RWPE2 (cell line): ENCODE results near the gene FANK1.

Source experiments
- ATAC-seq: fragments of 200-7000 bp; cut with Tn5 transposase; 3 replicates; pipeline ENCODE4 v1.9.1; 2021; ENCODE audit warnings: low read depth
- DNase-seq: peaks from one replicate; pipeline ENCODE4 v3.0.0-alpha.2; 2020; ENCODE audit warnings: low spot score
- H3K27ac ChIP-seq: fragments of 450-650 bp; 2 replicates; pipeline ENCODE4 v1.5.1; 2017; ENCODE audit warnings: mild to moderate bottlenecking; ENCODE audit not compliant: poor library complexity, severe bottlenecking
- H3K27me3 ChIP-seq: fragments of 250-450 bp; sonication (Bioruptor Pico); 2 replicates; pipeline ENCODE4 v1.5.1; 2021; ENCODE audit warnings: mild to moderate bottlenecking, moderate library complexity; ENCODE audit not compliant: insufficient read depth, poor library complexity, severe bottlenecking
- H3K36me3 ChIP-seq: fragments of 250-450 bp; sonication (Bioruptor Pico); 2 replicates; pipeline ENCODE4 v1.5.1; 2020; ENCODE audit warnings: low read depth, mild to moderate bottlenecking, moderate library complexity
- H3K4me1 ChIP-seq: fragments of 250-450 bp; sonication (Bioruptor Pico); 2 replicates; pipeline ENCODE4 v1.5.1; 2021; ENCODE audit warnings: mild to moderate bottlenecking, moderate library complexity; ENCODE audit not compliant: insufficient read depth, poor library complexity, severe bottlenecking
- H3K4me3 ChIP-seq: fragments of 250-450 bp; sonication (Bioruptor Pico); 2 replicates; pipeline ENCODE4 v1.5.1; 2021; ENCODE audit warnings: mild to moderate bottlenecking, moderate library complexity; ENCODE audit not compliant: severe bottlenecking
- H3K9me3 ChIP-seq: fragments of 250-450 bp; sonication (Bioruptor Pico); 2 replicates; pipeline ENCODE4 v1.5.1; 2021; ENCODE audit warnings: mild to moderate bottlenecking, moderate library complexity; ENCODE audit not compliant: severe bottlenecking
- TF ChIP-seq, protein P1 (sequence below): fragments of 450-650 bp; IDR thresholded peaks from one replicate; pipeline ENCODE4 v1.5.1; 2017; ENCODE audit warnings: mild to moderate bottlenecking, moderate library complexity; ENCODE audit not compliant: poor library complexity, severe bottlenecking

FANK1 gene

DNA sequence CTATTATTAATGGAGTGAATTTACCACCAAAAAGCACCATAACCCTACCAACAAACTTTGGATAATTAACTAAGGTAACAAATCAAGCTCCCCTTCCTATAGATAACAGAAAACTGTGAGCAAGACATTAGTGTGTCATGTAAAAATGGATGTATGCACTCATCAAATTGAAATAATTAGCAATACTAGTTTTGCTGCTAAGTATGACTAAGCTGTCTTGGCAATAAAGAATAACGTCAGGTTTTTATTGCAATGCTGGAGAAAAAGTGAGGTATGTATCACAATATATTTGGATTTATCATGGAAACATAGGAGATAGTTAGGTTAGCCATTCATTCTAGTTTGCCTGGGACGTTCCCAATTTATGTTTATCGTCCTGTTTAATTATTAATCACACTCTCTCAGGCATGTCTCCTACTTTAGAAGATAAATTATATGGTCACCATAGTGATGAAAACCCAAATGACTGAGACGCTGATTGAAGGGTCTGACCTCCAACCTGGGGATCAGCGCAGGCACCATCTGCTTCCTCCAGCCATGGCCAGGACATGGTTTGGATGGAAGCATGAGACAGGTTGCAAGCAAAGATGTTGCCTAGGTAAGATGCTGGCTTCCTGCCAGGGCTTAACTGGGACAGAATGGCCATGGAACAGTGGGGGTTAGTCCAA is 125.6 kb downstream of the FANK1 start:
- Histone ChIP-seq H3K36me3 (no peaks in the 10 kb centered on the region), H3K4me1 (no peaks in the 10 kb centered on the region), H3K9me3 (no peaks in the 10 kb centered on the region), H3K4me3 (no peak overlapping the region), H3K27me3 (no peaks in the 10 kb centered on the region), H3K27ac (no peak overlapping the region)
- TF ChIP-seq, protein P1, sequence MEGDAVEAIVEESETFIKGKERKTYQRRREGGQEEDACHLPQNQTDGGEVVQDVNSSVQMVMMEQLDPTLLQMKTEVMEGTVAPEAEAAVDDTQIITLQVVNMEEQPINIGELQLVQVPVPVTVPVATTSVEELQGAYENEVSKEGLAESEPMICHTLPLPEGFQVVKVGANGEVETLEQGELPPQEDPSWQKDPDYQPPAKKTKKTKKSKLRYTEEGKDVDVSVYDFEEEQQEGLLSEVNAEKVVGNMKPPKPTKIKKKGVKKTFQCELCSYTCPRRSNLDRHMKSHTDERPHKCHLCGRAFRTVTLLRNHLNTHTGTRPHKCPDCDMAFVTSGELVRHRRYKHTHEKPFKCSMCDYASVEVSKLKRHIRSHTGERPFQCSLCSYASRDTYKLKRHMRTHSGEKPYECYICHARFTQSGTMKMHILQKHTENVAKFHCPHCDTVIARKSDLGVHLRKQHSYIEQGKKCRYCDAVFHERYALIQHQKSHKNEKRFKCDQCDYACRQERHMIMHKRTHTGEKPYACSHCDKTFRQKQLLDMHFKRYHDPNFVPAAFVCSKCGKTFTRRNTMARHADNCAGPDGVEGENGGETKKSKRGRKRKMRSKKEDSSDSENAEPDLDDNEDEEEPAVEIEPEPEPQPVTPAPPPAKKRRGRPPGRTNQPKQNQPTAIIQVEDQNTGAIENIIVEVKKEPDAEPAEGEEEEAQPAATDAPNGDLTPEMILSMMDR: no peak
- no peak for DNase-seq
- ATAC-seq: peak; percentile 21; the same call in 2 of the 3 replicates

GRCh38 chr10:126022841-126023240 is 126.5 kb downstream of the FANK1 start:
- no peak for ATAC-seq
- DNase-seq: no peak
- H3K4me1 ChIP-seq: no peaks in the 10 kb centered on the region
- TF ChIP-seq, protein P1: no peak
- no peak overlapping the region for H3K27ac ChIP-seq
- H3K4me3 ChIP-seq: no peak overlapping the region
- H3K36me3 ChIP-seq: no peaks in the 10 kb centered on the region
- H3K27me3 ChIP-seq: no peaks in the 10 kb centered on the region
- no peaks in the 10 kb centered on the region for H3K9me3 ChIP-seq

DNA sequence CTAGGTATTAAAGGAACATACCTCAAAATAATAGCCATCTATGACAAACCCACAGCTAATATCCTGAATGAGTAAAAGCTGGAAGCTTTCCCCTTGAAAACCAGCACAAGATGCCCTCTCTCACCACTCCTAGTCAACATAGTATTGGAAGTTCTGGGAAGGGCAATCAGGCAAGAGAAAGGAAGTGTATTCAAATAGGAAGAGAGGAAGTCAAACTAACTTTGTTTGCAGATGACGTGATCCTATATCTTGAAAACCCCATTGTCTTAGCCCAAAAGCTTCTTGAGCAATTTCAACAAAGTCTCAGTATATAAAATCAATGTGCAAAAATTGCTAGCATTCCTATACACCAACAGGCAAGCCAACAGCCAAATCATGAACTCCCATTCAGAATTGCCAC is 131.3 kb downstream of the FANK1 start:
- H3K27me3 ChIP-seq: no peaks in the 10 kb centered on the region
- H3K27ac ChIP-seq: no peak overlapping the region
- ATAC-seq (no peak), DNase-seq (no peak)
- TF ChIP-seq, protein P1: no peak
- no peaks in the 10 kb centered on the region for H3K36me3 ChIP-seq
- no peak overlapping the region for H3K4me3 ChIP-seq
- no peaks in the 10 kb centered on the region for H3K9me3 ChIP-seq
- no peaks in the 10 kb centered on the region for H3K4me1 ChIP-seq

- Histone ChIP-seq H3K9me3 (no peaks in the 10 kb centered on the region), H3K27ac (no peak overlapping the region), H3K4me3 (no peak overlapping the region), H3K36me3 (no peaks in the 10 kb centered on the region), H3K27me3 (no peaks in the 10 kb centered on the region), H3K4me1 (no peaks in the 10 kb centered on the region)
- ATAC-seq: no peak
- no peak for DNase-seq
- TF ChIP-seq, protein P1: no peak
Observed at GRCh38 chr10:126029999-126030398, 133.6 kb downstream of the FANK1 start.

DNA sequence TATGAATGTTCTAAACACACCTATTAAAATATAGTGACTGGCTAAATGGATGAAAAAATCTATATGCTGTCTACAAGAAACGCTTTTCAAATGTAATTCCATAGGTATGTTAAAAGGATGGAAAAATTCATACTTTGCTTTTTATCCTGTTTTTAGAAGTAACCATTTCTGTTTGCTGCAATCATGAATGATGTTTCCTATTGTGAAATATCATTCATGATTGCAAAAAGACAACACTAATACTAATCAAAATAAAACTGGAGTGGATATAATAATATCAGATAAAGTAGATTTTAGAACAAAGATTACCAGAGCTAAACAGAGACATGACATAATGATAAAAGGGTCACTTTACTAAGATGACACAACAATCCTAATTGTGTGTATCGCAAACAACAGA is 138.2 kb downstream of the FANK1 start:
- Histone ChIP-seq H3K36me3 (no peaks in the 10 kb centered on the region), H3K9me3 (no peaks in the 10 kb centered on the region), H3K27me3 (no peaks in the 10 kb centered on the region), H3K4me3 (no peak overlapping the region), H3K4me1 (no peaks in the 10 kb centered on the region), H3K27ac (no peak overlapping the region)
- TF ChIP-seq, protein P1: no peak
- no peak for ATAC-seq
- DNase-seq: no peak
